SH-SY5Y (cell line): ENCODE data around the gene KRT82.

ENCODE experiments used
- GATA2 ChIP-seq: IDR thresholded peaks from 2 replicates; pipeline ENCODE4 v1.6.1; 2011; ENCODE audit warnings: mild to moderate bottlenecking, low read depth, low read length
- GATA3 ChIP-seq: IDR thresholded peaks from 2 replicates; pipeline ENCODE4 v1.6.1; 2011; ENCODE audit warnings: low read depth, mild to moderate bottlenecking, low read length, moderate library complexity

GRCh38 chr12:52434081-52434733 lies 28.1 kb upstream of the KRT82 start, which contains the start of gene KRT75:
- TF ChIP-seq GATA2 (no peak), GATA3 (no peak)
